ENCODE measurements around the gene SPHK1.
"Not testable (repeated sequence)": the region's sequence is repeated elsewhere in the genome, so short reads cannot be mapped to it uniquely, and the experiment has no call there.

Gene SPHK1, protein sequence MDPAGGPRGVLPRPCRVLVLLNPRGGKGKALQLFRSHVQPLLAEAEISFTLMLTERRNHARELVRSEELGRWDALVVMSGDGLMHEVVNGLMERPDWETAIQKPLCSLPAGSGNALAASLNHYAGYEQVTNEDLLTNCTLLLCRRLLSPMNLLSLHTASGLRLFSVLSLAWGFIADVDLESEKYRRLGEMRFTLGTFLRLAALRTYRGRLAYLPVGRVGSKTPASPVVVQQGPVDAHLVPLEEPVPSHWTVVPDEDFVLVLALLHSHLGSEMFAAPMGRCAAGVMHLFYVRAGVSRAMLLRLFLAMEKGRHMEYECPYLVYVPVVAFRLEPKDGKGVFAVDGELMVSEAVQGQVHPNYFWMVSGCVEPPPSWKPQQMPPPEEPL

GRCh38 chr17:76384222-76384986 lies at the start of gene SPHK1:
Gene SPHK1, plus strand, starts transcription at chr17:76384609. Its CDS starts 1,036 bp downstream, at chr17:76385645.
- DNase-seq (ENCODE audit: low spot score), result peak; percentile 81

GRCh38 chr17:76335716-76336381 lies 48.6 kb upstream of the SPHK1 start:
- no peak for DNase-seq (ENCODE audit: low spot score)

DNA sequence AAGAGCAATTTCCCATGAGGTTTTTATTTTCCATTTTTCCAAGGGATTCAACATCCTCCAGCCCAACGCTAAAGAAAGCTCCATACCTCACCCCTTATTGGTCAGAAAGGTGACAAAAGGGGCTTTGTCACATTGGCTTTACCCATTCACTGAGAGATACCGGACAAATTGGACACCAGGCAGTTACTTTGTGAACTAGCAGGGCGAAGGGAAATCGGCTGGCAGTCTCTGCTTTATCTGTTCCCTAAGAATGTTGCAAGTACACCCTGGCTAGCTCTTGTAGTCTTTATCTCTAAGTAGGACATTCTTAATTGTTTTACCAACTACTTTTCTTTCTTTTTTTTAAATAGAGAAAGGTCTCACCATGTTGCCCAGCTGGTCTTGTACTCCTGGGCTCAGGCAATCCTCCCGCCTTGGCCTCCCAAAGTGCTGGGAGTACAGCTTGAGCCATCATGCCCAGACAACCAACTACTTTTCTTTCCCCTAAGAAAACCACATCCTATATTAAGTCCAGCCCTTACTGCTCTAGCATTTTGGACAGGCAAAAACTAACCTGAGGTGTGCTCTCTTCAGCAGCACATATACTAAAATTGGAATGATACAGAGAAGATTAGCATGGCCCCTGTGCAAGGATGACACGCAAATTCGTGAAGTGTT lies 47.5 kb upstream of the SPHK1 start:
- DNase-seq (ENCODE audit: low spot score), result no peak

GRCh38 chr17:76337413-76337777 lies 47.0 kb upstream of the SPHK1 start:
- DNase-seq (ENCODE audit: low spot score), result no peak

DNA sequence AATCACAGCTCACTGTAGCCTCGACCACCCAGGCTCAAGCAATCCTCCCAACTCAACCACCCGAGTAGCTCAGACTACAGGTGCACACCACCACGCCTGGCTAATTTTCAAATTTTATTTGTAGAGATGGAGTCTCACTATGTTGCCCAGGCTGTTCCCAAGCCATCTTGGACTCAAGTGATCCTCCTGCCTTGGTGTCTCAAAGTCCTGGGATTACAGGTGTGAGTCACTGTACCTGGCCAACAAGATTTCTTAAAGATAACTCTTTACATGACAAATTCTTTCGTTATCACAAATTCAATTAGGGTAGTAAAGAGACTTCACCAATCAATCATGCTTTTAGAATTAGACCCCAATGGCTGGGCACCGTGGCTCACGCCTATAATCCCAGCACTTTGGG lies 43.1 kb upstream of the SPHK1 start:
- no peak for DNase-seq (ENCODE audit: low spot score)

DNA sequence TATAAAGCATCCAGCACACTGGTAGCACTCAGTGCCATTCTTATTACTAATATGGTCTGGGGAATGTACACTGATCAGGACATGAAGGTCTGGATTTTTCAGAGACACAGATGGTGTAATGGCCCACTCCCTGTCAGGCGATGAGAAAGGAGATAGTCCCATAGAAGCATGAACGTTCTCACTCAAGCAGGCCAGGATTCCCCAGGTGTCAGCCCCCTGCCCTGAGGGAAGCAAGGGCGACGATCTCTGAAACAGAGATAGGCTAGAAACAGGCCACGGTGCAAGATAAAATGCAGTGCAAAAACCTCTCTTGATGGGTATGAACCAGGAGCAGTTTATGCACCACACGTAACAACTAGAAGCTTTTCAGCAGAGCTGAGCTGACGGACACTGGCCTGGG lies 41.3 kb upstream of the SPHK1 start:
- DNase-seq (ENCODE audit: low spot score), result no peak

DNA sequence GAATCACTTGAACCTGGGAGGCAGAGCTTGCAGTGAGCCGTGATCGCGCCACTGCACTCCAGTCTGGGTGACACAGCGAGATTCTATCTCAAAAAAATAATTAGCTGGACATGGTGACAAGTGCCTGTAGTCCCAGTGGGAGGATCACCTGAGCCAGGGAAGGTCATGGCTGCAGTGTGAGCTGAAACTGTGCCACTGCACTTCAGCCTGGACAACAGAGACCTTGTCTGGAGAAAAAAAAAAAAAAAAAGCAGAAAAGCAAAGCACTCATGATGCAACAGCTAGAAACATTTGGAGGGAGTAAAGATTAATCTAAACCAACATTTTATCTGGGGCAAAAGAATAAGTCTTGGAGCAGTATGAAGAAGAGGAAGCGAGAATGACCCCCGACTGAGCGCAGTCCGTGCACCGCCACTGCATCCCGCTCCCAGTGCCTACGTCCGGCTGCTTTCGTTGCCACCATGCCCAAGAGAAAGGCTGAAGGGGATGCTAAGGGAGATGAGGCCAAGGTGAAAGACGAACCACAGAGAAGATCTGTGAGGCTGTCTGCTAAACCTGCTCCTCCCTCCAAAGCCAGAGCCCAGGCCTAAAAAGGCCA lies 38.9 kb upstream of the SPHK1 start:
- DNase-seq (ENCODE audit: low spot score), result no peak

GRCh38 chr17:76346936-76347335 lies 37.5 kb upstream of the SPHK1 start:
- not testable (repeated sequence) for DNase-seq (ENCODE audit: low spot score)

DNA sequence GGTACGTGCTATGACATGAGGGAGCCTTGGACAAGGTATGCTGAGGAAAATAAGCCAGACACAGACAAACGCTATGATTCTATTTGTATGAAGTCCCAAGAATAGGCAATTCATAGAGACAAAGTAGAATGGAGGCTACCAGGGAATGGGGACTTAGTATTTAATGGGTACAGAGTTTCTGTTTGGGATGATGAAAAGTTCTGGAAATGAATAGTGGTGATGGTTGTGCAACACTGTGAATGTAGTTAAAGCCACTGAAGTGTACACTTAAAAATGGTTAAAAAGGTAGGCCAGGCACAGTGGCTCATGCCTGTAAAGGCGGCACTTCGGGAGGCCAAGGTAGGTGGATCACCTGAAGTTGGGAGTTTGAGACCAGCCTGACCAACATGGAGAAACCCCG lies 33.9 kb upstream of the SPHK1 start:
- DNase-seq (ENCODE audit: low spot score), result no peak

- no peak for DNase-seq (ENCODE audit: low spot score)
Observed at GRCh38 chr17:76351526-76352071, 32.8 kb upstream of the SPHK1 start.

DNA sequence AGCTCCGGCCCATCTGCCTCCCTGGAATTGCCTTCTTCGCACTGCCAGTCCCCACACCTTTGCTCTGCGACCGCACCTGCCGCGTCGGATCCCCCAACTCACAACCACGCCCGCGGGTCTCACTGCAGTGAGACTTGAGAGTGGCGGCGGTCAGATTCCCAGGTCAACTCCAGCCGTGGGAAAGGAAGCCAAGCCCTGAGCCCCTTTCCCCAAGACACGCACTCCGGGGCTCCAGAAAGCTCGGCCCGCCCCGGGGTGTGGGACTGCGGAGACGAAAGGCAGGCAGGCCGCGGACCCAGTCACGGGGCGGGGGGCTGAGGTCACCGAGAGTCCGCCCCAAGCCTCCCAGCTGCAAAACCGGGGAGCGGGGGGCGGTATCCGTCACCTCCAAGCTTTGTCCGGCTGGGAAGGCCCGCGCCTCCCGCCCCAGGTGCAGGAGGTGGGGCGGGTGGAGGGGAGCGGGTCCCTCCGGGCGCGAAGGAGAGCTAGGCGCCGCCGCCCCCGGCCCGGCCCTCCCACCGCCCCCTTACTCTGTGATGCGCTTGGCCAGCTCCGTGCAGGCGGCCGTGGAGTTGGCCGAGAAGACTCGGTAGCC lies 31.3 kb upstream of the SPHK1 start:
- no peak for DNase-seq (ENCODE audit: low spot score)

DNA sequence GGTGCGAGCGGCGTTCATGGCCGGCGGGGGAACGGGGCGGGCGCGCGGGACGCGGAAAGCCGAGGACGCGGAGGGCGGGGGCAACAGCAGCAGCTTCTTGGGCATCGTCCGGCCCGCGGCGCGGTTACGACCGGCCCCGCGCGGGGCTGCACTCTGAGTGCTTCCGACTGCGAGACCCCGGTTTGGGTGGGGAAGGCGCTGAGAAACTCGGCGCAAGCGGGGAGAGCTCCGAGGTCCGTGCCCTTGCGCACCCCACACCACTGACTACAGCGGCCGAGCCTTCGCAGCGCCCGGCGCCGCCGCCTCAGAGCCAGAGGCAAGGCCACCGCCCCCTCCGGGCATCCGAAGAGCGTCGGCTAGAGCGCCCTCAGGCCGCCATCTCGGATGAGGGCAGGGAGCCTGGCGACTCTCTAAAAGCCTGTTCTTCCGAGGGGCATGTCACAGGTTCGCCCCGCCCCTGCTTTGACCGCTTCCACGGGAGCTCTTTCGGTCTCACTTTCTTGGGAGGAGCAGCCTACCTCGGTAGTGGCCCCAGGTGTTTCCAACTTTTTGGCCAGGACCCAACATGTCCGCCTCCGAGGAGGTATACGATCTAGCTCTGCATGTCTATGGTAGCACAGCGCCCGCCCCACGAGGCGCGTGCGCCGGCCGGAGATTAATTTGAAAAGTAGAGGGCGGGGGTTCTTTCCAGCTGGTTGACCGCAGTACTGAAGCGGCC lies 30.7 kb upstream of the SPHK1 start, which contains the start of gene PRPSAP1:
Gene PRPSAP1, minus strand, starts transcription at position 318 of the 718 bp plus-strand sequence. Its CDS starts 213 bp downstream, at position 105.
- peak; percentile 93 for DNase-seq (ENCODE audit: low spot score)

GRCh38 chr17:76354317-76354729 lies 30.1 kb upstream of the SPHK1 start:
- no peak for DNase-seq (ENCODE audit: low spot score)

- no peak for DNase-seq (ENCODE audit: low spot score)
Observed at GRCh38 chr17:76354747-76355310, 29.6 kb upstream of the SPHK1 start.

GRCh38 chr17:76356803-76357456 lies 27.5 kb upstream of the SPHK1 start:
- no peak for DNase-seq (ENCODE audit: low spot score)

GRCh38 chr17:76357597-76358158 lies 26.7 kb upstream of the SPHK1 start:
- DNase-seq (ENCODE audit: low spot score), result no peak

GRCh38 chr17:76359375-76359774 lies 25.0 kb upstream of the SPHK1 start:
- no peak for DNase-seq (ENCODE audit: low spot score)

GRCh38 chr17:76359776-76360175 lies 24.6 kb upstream of the SPHK1 start:
- DNase-seq (ENCODE audit: low spot score), result not testable (repeated sequence)

DNA sequence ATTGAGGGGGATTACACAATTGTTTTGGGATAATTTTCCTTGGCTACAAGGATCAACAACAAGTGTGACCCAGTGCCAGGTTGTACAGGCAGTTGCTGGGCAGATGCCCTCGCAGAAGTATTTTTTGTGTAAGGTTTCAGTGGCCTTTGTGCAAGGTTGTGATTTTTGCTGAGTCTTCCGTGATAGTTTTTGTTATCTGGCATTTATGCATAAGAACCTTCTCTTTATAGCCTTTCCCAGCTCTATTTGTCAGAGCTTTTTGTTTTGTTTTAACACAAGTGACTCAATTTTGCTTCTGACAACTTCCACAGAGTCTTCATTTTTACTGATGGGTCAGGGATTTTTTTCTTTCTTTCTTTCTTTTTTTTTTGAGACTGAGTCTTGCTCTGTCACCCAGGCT lies 23.9 kb upstream of the SPHK1 start:
- no peak for DNase-seq (ENCODE audit: low spot score)

All from LoVo (cell line).